B cell (primary cell): ENCODE measurements around the gene PHF12.

Experiments used
- EZH2 ChIP-seq: IDR thresholded peaks from 2 replicates; pipeline ENCODE4 v1.6.1; 2012; ENCODE audit warnings: borderline replicate concordance, low read depth, mild to moderate bottlenecking, moderate library complexity, low read length; ENCODE audit not compliant: insufficient read depth, poor library complexity, severe bottlenecking
- TF ChIP-seq, protein P1 (sequence below): fragments of 200-600 bp; IDR thresholded peaks from one replicate; pipeline ENCODE4 v1.8.0; 2022; ENCODE audit warnings: antibody characterized with exemption, mild to moderate bottlenecking

DNA sequence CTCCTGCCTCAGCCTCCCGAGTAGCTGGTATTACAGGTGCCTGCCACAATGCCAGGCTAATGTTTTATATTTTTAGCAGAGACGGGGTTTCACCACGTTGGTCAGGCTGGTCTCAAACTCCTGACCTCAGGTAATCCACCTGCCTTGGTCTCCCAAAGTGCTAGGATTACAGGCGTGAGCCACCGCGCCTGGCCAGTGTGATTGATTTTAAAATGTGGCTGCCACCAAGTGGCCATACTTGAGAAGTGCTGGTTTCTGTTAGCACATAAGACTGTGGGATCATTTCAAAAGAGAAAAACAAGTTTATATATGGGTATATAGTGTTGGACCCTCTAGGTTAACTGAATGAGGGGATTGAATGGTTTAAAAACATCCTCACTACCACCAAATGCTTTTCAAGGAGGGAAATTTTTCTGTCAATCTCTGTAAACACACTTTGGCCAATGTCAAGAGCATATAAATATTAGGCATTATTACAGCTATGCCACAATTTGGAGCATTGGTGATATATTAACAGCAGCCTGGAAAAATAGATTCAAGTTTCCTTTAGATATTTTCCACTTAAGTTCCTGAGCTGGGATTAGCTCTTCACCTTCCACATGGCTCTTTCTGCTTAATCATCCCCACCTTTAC lies 34.9 kb downstream of the PHF12 start:
- TF ChIP-seq, protein P1, sequence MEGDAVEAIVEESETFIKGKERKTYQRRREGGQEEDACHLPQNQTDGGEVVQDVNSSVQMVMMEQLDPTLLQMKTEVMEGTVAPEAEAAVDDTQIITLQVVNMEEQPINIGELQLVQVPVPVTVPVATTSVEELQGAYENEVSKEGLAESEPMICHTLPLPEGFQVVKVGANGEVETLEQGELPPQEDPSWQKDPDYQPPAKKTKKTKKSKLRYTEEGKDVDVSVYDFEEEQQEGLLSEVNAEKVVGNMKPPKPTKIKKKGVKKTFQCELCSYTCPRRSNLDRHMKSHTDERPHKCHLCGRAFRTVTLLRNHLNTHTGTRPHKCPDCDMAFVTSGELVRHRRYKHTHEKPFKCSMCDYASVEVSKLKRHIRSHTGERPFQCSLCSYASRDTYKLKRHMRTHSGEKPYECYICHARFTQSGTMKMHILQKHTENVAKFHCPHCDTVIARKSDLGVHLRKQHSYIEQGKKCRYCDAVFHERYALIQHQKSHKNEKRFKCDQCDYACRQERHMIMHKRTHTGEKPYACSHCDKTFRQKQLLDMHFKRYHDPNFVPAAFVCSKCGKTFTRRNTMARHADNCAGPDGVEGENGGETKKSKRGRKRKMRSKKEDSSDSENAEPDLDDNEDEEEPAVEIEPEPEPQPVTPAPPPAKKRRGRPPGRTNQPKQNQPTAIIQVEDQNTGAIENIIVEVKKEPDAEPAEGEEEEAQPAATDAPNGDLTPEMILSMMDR, result peak; percentile 82
- TF ChIP-seq EZH2, result no peak
